GM18499 (cell line): Measurements from ENCODE around the gene RNASE13.
"Not testable (repeated sequence)": the region's sequence is repeated elsewhere in the genome, so short reads cannot be mapped to it uniquely, and the experiment has no call there.

Experiments
- ATAC-seq: cut with Tn5 transposase; IDR thresholded peaks from one replicate; pipeline ENCODE4 v1.9.1; 2021; ENCODE audit warnings: moderate number of reproducible peaks; ENCODE audit not compliant: insufficient read depth, unreplicated experiment

The RNASE13 gene

GRCh38 chr14:21024585-21025370 lies 9.8 kb downstream of the RNASE13 start, which contains the start of gene NDRG2:
Gene NDRG2 (minus strand): TSS chr14:21025061. CDS start chr14:21023315, 1,746 bp downstream.
- ATAC-seq: no peak

DNA sequence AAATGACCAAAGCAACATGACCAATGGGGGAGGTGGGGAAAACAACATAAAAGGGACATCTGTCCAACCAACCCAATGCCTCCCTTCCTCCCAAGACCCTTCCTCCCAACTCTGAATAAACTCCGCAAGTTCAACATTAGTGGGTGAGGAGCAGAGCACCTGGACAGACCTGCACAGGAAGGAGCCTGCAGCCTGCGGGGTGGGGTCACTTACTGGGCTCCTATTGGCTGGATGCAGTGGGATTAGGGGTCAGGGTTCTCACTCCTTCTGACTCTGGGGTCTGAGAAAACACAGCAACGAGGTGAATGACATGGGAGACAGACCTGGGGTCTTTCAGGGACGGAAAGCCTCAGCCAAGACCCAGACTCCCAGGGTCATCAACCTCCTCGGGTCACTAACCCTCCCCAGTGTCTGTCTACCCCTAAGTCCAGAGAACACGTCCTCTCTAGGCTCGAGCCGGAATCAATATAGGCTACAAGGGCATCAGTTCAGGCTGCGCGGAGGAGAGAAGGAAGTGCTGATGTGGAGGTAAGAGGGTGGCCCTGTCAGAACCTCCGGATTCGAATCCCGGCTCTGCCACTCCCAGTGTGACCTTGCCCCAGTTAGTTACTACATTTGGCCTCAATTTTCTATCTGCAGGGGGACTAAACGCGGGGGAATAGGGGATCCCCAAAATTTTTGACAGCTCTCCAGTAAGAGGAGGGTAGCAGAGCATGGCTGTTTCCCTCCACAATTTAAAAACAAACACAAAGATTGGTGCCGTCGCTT lies 10.6 kb downstream of the RNASE13 start:
- ATAC-seq: no peak

- ATAC-seq: no peak
Observed at GRCh38 chr14:21023174-21023573, 11.4 kb downstream of the RNASE13 start.

DNA sequence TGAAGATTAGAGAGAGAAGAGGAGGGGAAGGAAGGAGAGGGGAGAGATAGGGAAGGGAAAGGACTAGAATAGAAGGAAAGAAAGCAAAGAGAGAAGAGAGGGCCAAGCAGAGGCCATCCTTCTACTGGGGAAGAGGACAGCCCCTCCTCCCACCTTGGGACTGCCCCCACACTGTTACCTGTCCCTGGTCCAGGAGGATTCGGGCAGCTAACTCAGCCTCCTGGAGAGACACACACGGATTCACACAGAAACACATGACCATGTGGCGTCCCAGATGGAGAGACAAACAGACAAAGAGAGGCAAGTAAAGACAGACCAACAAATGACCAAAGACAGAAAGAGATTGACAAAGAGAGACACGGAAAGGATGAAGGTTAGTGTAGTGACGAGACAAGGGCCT lies 11.9 kb downstream of the RNASE13 start:
- ATAC-seq: no peak

DNA sequence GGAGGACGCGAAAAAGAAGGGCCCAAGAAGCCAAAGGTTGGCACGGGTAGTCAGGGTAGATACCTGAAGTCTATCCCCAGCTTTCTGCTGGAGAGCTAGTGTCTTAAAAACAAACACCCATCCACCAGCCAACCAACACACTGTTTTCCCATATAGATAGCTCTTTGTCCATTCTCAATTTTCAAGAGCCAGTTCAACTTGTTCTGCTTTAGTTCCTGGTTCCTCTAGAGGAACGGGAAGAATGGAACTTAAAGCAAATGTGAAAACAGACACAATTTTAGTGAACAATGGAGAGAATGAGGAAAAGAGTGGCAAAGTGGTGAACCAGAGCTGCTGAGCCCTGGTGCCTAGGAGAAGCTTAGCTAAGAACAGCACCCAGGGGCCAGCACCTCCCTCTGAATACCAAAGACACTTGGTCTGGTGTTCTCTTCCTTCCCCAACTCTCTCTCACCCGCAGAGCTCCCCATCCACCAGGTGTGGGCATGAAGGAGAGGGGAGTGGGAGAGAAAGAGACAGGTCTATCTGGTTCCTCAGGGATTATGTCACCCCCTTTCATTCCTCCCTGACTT lies 13.5 kb downstream of the RNASE13 start:
- ATAC-seq: no peak

DNA sequence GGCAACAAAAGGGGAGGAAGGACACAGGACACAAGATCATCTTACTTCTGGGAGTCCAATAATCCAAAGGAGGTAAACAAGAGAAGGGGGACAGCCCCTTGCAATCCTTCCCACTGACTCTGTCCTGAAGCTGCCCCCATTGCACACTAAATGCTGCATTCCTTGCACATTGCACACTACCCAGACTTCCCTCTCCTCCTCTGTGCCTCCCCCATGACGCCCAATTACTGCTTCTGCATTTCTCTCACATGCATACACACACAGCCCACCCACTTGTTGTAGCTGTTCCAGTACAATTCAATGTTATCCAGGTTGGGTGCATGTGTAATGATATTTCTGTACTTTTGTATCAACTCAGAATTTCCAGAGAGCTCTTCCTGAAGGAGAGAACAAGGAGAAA lies 15.2 kb downstream of the RNASE13 start:
- no peak for ATAC-seq

GRCh38 chr14:21018781-21019180 lies 15.8 kb downstream of the RNASE13 start:
- no peak for ATAC-seq

DNA sequence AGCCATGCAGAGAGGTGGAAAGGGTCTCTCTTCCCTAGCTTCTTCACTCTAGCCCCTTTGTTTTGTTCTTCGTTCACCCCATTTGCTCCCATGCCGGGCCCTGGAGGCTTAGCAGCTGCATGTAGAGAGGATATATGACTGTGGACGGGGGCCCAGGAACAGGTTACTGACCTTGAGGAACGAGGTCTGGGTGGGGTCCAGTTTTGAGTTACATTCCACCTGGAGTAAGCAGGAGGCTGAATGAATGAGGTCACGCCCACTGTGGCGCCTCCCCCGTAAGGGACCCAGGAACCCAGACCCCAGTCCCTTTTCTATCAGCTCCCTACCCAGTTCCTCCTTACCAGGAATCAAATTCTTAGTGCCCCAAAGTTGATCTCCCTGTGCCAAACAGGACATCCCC lies 16.3 kb downstream of the RNASE13 start:
- no peak for ATAC-seq

- no peak for ATAC-seq
Observed at GRCh38 chr14:21017528-21018245, 16.9 kb downstream of the RNASE13 start.

DNA sequence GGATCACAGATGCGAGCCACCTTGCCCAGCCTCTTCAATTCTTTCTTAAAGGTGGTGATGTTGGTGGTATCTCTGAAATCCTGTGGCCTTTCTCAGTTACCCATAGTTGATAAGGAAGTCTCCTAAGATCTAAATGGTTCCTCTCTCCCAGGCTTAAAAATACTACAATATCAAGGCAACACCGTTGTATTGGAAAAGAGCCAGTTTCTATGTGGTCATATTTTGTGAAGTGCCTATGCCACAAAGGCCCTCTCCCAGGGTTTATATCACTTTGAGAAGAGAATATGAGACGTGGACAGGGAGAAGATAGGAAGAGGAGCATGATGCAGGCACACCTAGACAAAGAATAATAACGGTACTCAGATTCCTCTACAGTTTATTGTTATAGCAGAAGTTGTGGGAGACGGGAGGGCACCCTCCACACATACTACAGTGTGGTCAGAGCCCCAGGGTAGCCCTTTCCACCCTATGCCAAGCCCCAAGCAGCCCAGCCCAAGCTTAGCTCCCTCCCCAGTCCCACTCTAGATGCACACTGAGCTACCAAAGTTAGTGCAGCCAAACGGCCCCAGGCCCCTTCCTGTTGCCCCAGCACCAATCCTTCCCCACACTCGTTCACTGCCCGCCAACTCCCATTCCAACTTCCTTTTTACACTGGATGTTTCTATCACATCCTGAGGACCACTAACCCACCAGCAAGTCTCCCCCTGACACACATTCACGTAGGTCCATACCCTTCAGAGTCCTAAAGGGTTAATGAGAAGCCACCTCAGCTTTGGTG lies 18.0 kb downstream of the RNASE13 start:
- no peak for ATAC-seq

DNA sequence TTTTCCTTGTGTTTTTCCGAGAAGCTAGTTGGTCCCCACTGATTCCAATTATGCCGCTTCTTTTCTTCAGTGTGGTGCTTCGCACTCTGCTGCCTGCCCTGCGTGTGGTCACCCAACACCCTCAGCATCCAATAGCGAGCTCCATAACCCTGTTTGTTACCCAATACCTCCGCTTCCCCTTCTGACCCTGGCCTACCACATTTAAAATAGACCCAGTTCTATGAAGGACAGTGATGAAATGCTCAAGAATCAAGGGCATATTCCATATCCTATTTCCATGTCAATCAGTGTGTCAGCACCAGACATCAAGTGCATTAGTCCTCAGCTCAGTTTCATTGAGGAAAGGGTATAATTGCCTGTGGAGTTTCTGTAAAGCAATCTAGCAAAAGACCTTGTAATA lies 19.3 kb downstream of the RNASE13 start:
- no peak for ATAC-seq

DNA sequence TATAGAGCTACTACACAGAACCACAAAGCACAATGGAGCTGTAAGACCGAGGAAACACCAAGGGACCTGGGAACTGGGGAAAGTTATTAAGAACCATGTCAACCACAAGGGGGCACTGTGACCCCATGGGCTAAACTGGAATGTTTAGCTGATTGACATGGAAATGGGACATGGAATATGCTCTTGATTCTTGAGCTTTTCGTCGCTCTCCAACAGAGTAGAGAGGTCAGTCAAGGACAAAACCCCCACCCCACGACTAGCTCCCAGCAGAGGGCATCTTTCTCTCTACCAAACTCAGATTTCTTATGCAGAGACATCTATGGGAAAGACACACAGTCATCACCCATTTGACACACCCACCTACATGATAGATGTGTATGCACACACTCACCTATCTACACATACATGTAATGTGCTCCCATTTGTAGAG lies 19.8 kb downstream of the RNASE13 start:
- no peak for ATAC-seq

DNA sequence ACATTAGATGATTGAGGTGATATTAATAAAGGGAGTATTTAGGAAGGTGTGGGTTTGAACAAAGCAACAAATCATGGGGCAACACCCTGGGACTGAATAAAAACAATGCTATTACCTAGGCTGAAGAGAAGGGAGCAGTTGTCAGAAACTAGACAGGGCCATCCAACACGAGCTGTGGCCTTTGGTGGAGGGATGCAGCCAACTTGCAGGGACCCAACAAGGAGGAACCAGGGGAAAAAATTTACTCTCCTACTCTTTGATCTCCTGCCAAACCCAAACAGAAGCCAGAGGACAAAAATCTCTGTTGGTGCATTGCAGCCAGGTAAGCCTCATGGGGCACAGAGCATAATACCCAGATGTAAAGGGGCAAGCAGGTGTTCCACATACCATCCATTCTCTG lies 23.5 kb downstream of the RNASE13 start:
- ATAC-seq: no peak

DNA sequence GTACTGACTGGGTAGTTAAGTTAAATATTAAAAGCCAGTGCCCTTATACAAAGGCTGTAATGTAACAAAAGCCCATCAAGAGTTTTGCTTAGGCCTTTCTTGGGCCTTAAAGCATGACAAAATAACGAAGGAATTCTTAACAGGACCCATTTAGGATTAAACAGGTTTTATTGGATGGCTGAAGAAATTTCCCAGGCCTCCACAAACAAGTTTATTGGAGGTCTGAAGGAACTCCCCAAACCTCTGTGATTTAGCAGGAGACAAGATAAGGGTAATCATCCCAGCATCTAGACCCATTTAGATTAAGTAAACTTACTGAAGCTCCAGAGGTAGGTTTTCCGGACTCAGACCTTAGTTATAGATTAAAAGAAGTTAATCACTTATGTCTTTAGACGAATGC lies 24.9 kb downstream of the RNASE13 start:
- ATAC-seq: not testable (repeated sequence)

DNA sequence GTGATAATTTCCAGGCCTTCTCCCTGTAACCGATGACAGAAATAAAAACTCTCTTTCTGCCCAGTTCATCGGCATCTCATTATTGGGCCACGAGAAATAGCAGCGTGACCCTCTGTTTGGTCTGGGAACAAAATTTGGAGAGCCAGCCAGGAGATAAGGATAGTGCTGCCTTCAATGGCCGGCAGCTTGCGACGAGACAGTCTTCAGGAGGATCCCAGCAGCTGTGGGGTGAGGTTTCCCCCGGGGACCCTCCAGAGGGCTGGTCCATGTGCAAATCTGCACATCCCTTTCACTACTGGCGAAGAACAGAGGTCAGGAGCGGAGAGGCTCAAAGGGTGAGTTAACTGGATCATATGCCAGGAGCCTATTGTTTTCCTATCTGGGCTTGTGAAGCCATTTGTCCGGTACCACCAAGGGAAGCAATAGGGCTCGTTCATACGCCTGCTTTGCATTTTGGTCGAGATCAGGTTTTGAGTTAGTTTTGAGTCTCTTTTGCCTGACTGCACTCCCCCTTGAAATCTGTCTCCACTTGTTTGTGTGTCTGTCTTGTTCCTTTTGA lies 30.7 kb downstream of the RNASE13 start:
- no peak for ATAC-seq

GRCh38 chr14:21001218-21001617 lies 33.4 kb downstream of the RNASE13 start:
- no peak for ATAC-seq

DNA sequence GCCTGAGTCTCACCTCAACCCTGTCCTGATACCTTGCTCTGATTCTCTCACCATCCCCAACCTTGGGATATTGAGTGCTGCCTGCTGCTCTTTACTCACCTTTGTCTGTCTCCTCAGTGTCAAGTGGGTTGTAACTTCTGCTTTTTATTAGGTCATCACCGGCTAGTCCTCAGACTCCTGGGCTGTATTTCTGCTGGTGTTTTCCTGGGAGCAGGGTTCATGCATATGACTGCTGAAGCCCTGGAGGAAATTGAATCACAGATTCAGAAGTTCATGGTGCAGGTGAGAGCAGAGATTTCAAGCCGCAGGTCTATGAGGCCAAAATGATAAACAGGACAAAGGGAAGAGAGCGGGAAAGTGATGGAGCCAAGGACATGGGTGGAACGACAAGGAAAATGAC lies 35.0 kb downstream of the RNASE13 start:
- ATAC-seq: no peak

GRCh38 chr14:20998674-20999366 lies 35.8 kb downstream of the RNASE13 start, which contains the start of gene SLC39A2:
Gene SLC39A2 (plus strand): TSS chr14:20999293. CDS start chr14:20999447, 154 bp downstream.
- ATAC-seq: no peak

DNA sequence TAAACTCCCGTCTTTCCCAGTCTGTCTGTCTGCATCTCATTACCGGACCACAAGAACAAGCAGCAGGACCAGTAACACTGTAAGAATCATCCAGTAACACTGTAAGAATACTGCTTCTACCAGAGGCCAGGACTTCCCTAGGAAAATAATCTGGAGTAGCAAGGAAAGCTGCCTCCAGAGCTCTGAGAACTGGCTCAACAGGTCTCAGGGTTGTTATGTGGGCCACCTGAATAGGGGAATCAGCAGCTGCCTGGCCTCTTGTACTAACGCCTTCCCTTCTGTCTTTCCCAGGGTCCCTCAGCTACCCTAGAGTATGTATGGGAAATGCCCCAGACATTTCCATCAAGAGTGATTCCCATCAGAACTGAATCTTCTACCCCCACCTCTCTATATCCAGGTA lies 36.5 kb downstream of the RNASE13 start:
- no peak for ATAC-seq
